GM23338 (cell line): ENCODE data around the gene NFATC2IP. TPM values are rescaled to one million over a fixed set of nuclear protein-coding genes. Genes with fewer than 3 reads are reported as not detected.

Experiments
- ATAC-seq: fragments of 200-7000 bp; cut with Tn5 transposase; 3 replicates; pipeline ENCODE4 v1.9.1; 2020
- DNase-seq: peaks from one replicate; pipeline ENCODE4 v3.0.0-alpha.2; 2015; ENCODE audit warnings: low spot score
- H2AFZ ChIP-seq: fragments of 200-600 bp; sonication (generic); 2 replicates; pipeline ENCODE4 v1.8.0; 2016; ENCODE audit warnings: antibody characterized with exemption, mild to moderate bottlenecking, moderate library complexity
- H3F3A ChIP-seq: fragments of 200-600 bp; sonication (generic); replicated peaks from 2 replicates; pipeline ENCODE4 v1.8.0; 2017; ENCODE audit warnings: antibody characterized with exemption, mixed run types, low read depth
- H3K27ac ChIP-seq: fragments of 200-600 bp; sonication (generic); 2 replicates; pipeline ENCODE4 v1.6.1; 2016; ENCODE audit warnings: low read depth
- H3K27me3 ChIP-seq: fragments of 200-600 bp; sonication (generic); 2 replicates; pipeline ENCODE4 v1.8.0; 2016; ENCODE audit warnings: mild to moderate bottlenecking, mixed run types, moderate library complexity; ENCODE audit not compliant: insufficient read depth
- H3K36me3 ChIP-seq: fragments of 200-600 bp; sonication (generic); 2 replicates; pipeline ENCODE4 v1.8.0; 2016; ENCODE audit warnings: mild to moderate bottlenecking; ENCODE audit not compliant: insufficient read depth
- H3K4me1 ChIP-seq: fragments of 200-600 bp; sonication (generic); 2 replicates; pipeline ENCODE4 v1.8.0; 2016; ENCODE audit warnings: mild to moderate bottlenecking, moderate library complexity; ENCODE audit not compliant: insufficient read depth
- H3K4me2 ChIP-seq: fragments of 200-600 bp; sonication (generic); 2 replicates; pipeline ENCODE4 v1.7.1; 2017; ENCODE audit warnings: mixed run types
- H3K4me3 ChIP-seq: fragments of 200-600 bp; sonication (generic); 2 replicates; pipeline ENCODE4 v1.6.1; 2016; ENCODE audit warnings: mixed run types
- H3K79me2 ChIP-seq: fragments of 200-600 bp; sonication (generic); replicated peaks from 2 replicates; pipeline ENCODE4 v1.8.0; 2017; ENCODE audit warnings: mild to moderate bottlenecking; ENCODE audit not compliant: insufficient read depth
- H3K9me2 ChIP-seq: fragments of 200-600 bp; sonication (generic); 2 replicates; pipeline ENCODE4 v1.8.0; 2017; ENCODE audit not compliant: insufficient read depth
- H4K20me1 ChIP-seq: fragments of 200-600 bp; sonication (generic); replicated peaks from 2 replicates; pipeline ENCODE4 v1.8.0; 2017; ENCODE audit warnings: mild to moderate bottlenecking; ENCODE audit not compliant: insufficient read depth
- H3K27ac Mint-ChIP-seq: 2 replicates; pipeline ENCODE4 v1.8.0; 2020; ENCODE audit warnings: inconsistent platforms, mild to moderate bottlenecking, moderate library complexity, mixed read lengths
- H3K27me3 Mint-ChIP-seq: 3 replicates; pipeline ENCODE4 v1.8.0; 2022; ENCODE audit warnings: low read depth, mild to moderate bottlenecking, moderate library complexity, mixed read lengths, inconsistent platforms; ENCODE audit not compliant: insufficient read depth, poor library complexity
- H3K36me3 Mint-ChIP-seq: 3 replicates; pipeline ENCODE4 v1.8.0; 2021; ENCODE audit warnings: low read depth, mild to moderate bottlenecking, inconsistent platforms, moderate library complexity, mixed read lengths
- H3K4me1 Mint-ChIP-seq: 3 replicates; pipeline ENCODE4 v1.8.0; 2020; ENCODE audit warnings: mild to moderate bottlenecking, inconsistent platforms, mixed read lengths
- H3K4me3 Mint-ChIP-seq: 3 replicates; pipeline ENCODE4 v1.8.0; 2021; ENCODE audit warnings: moderate library complexity, mild to moderate bottlenecking, inconsistent platforms, mixed read lengths
- H3K9me3 Mint-ChIP-seq: 3 replicates; pipeline ENCODE4 v1.8.0; 2020; ENCODE audit warnings: moderate library complexity, mild to moderate bottlenecking, inconsistent platforms, mixed read lengths
- CREB1 ChIP-seq: fragments of 250-450 bp; sonication (Bioruptor Pico); IDR thresholded peaks from 2 replicates; pipeline ENCODE4 v1.5.0; 2020; ENCODE audit warnings: low read depth, mild to moderate bottlenecking, moderate library complexity
- CTCF ChIP-seq, 2 experiments: fragments of 200-600 bp in 1 of 2; sonication (generic) in 1 of 2; conservative IDR thresholded peaks; 2 replicates each; pipeline versions ENCODE4 v1.5.1 to v1.6.1; 2016 to 2017; ENCODE audit warnings: antibody characterized with exemption in 2 of 2, low read depth in 2 of 2, mild to moderate bottlenecking in 2 of 2, moderate library complexity in 1 of 2
- EZH2phosphoT487 ChIP-seq: fragments of 200-600 bp; sonication (generic); IDR thresholded peaks from one replicate; pipeline ENCODE4 v1.8.1; 2018; ENCODE audit warnings: antibody characterized with exemption; ENCODE audit not compliant: unreplicated experiment
- JUNB ChIP-seq: IDR thresholded peaks from one replicate; pipeline ENCODE4 v1.6.1; 2016; ENCODE audit warnings: antibody characterized with exemption; ENCODE audit not compliant: unreplicated experiment
- NANOG ChIP-seq: IDR thresholded peaks from 2 replicates; pipeline ENCODE4 v1.6.1; 2016; ENCODE audit warnings: antibody characterized with exemption, borderline replicate concordance
- REST ChIP-seq: IDR thresholded peaks from one replicate; pipeline ENCODE4 v1.6.1; 2018; ENCODE audit warnings: antibody characterized with exemption; ENCODE audit not compliant: unreplicated experiment
- STAT1 ChIP-seq: IDR thresholded peaks from one replicate; pipeline ENCODE4 v1.6.1; 2016; ENCODE audit warnings: antibody characterized with exemption; ENCODE audit not compliant: unreplicated experiment
- ZNF114 ChIP-seq: fragments of 250-450 bp; sonication (Bioruptor Pico); IDR thresholded peaks from 2 replicates; pipeline ENCODE4 v1.5.0; 2020; ENCODE audit warnings: mild to moderate bottlenecking, moderate library complexity
- ZNF331 ChIP-seq: fragments of 250-450 bp; sonication (Bioruptor Pico); IDR thresholded peaks from 2 replicates; pipeline ENCODE4 v1.5.0; 2020; ENCODE audit warnings: low read depth, mild to moderate bottlenecking, moderate library complexity
- ZNF462 ChIP-seq: fragments of 250-450 bp; sonication (Bioruptor Pico); IDR thresholded peaks from 2 replicates; pipeline ENCODE4 v1.5.0; 2020; ENCODE audit warnings: mild to moderate bottlenecking, moderate library complexity
- polyA plus RNA-seq: library from polyadenylated mRNA; unstranded; fragments of >200 nt; fragmentation: Nextera tagmentation; extraction: Ambion mirVana; gene quantifications from 2 replicates; pipeline ENCODE4 v1.2.1, GENCODE V29; 2016
- total RNA-seq: library from RNA; depleted of rRNA; stranded (reverse); fragments of >200 nt; shearing (Covaris generic); gene quantifications from 2 replicates; pipeline ENCODE4 v1.2.3, GENCODE V29; 2014

NFATC2IP gene
- total and polyA plus RNA-seq, 2 experiments from 2014 or later: 23.5 to 65.4 TPM

GRCh38 chr16:29011112-29011511 lies 60.4 kb downstream of the NFATC2IP start:
- Mint-ChIP-seq H3K9me3 (no peaks in the 10 kb centered on the region), H3K27ac (no peak overlapping the region), H3K4me3 (no peak overlapping the region), H3K27me3 (peaks cover 3% of the 10 kb centered on the region), H3K36me3 (no peaks in the 10 kb centered on the region), H3K4me1 (peaks cover 1% of the 10 kb centered on the region; the same call in 2 of the 3 replicates)
- no peaks in the 10 kb centered on the region for H3K36me3 ChIP-seq
- no peaks in the 10 kb centered on the region for H3K9me2 ChIP-seq
- DNase-seq (peak; percentile 78), ATAC-seq (peak; percentile 97)
- H3K79me2 ChIP-seq: no peaks in the 10 kb centered on the region
- no peak overlapping the region for H3K4me3 ChIP-seq
- no peaks in the 10 kb centered on the region for H3K27me3 ChIP-seq
- H3K27ac ChIP-seq: no peak overlapping the region
- TF ChIP-seq CTCF (conservative IDR thresholded peaks at IDR 0.05; ENCODE audit: low read depth in 2 of 2): peak; percentile 43 to 68
- no peak for TF ChIP-seq CREB1 (CRISPR knock-in tag)
- H3F3A ChIP-seq: no peaks in the 10 kb centered on the region
- no peaks in the 10 kb centered on the region for H4K20me1 ChIP-seq
- no peak overlapping the region for H3K4me2 ChIP-seq
- no peaks in the 10 kb centered on the region for H3K4me1 ChIP-seq
- H2AFZ ChIP-seq: peak overlapping the region; percentile 52; the same call in 1 of the 2 replicates

GRCh38 chr16:29011851-29012250 lies 61.1 kb downstream of the NFATC2IP start:
- no peaks in the 10 kb centered on the region for H3K27me3 ChIP-seq
- TF ChIP-seq ZNF331 (CRISPR knock-in tag): no peak
- no peak for TF ChIP-seq STAT1
- TF ChIP-seq EZH2phosphoT487: no peak
- no peak for TF ChIP-seq ZNF114 (CRISPR knock-in tag)
- TF ChIP-seq NANOG: no peak
- no peak for TF ChIP-seq REST
- TF ChIP-seq JUNB: no peak
- no peak for TF ChIP-seq ZNF462 (CRISPR knock-in tag)

More at GRCh38 chr16:29011851-29012250, 61.1 kb downstream of the NFATC2IP start:
- Histone ChIP-seq H3K9me2 (no peaks in the 10 kb centered on the region), H3K4me2 (no peak overlapping the region), H3K79me2 (no peaks in the 10 kb centered on the region), H3K36me3 (no peaks in the 10 kb centered on the region), H2AFZ (no peak overlapping the region), H3K4me1 (no peaks in the 10 kb centered on the region), H3K4me3 (no peak overlapping the region), H4K20me1 (no peaks in the 10 kb centered on the region), H3K27ac (no peak overlapping the region), H3F3A (no peaks in the 10 kb centered on the region)
- H3K9me3 Mint-ChIP-seq: no peaks in the 10 kb centered on the region
- H3K36me3 Mint-ChIP-seq: no peaks in the 10 kb centered on the region
- H3K27ac Mint-ChIP-seq: no peak overlapping the region
- ATAC-seq (no peak), DNase-seq (no peak)
- no peaks in the 10 kb centered on the region for H3K4me1 Mint-ChIP-seq
- peaks cover 3% of the 10 kb centered on the region for H3K27me3 Mint-ChIP-seq
- H3K4me3 Mint-ChIP-seq: no peak overlapping the region
